GM12878 (cell line): ENCODE results near the gene DDRGK1. TPM values are rescaled to one million over a fixed set of nuclear protein-coding genes. Genes with fewer than 3 reads are reported as not detected.

Source experiments
- ATAC-seq: fragments of 200-7000 bp; cut with Tn5 transposase; 3 replicates; pipeline ENCODE4 v1.9.1; 2020; ENCODE audit warnings: mild to moderate bottlenecking, moderate library complexity
- BruUV-seq: library from RNA; stranded (reverse); fragments of 400-500 nt; replicated peaks from 2 replicates; lab custom pipeline; 2021; lab: Mats Ljungman, UMichigan
- CTCF ChIA-PET: fragments of 300-600 bp; sonication (Branson Sonifier 250); formaldehyde crosslinking; extraction: SDS; loops from one replicate; lab custom pipeline; 2021; ENCODE audit warnings: inconsistent platforms; lab: Yijun Ruan, JAX
- POLR2A ChIA-PET: fragments of 350-600 bp; formaldehyde crosslinking; extraction: SDS; loops from one replicate; lab custom pipeline; 2021; ENCODE audit warnings: inconsistent platforms; lab: Charles Lee
- RAD21 ChIA-PET: fragments of 300-600 bp; sonication (Branson Sonifier 250); formaldehyde crosslinking; loops from one replicate; lab custom pipeline; 2023; ENCODE audit warnings: antibody characterized with exemption; ENCODE audit not compliant: unreplicated experiment; lab: Charles Lee
- SMC1A ChIA-PET: fragments of 300-600 bp; sonication (Branson Sonifier 250); formaldehyde crosslinking; loops from one replicate; lab custom pipeline; 2023; ENCODE audit not compliant: unreplicated experiment, uncharacterized antibody; lab: Charles Lee
- DNase-seq: peaks from one replicate; pipeline ENCODE4 v3.0.0-alpha.2; 2011; ENCODE audit warnings: low read depth, low spot score
- FAIRE-seq: peaks from 3 replicates; lab custom pipeline; 2011; peaks lifted over from hg19 to GRCh38; lab: Jason Lieb, UNC
- H2AFZ ChIP-seq: 2 replicates; pipeline ENCODE4 v1.6.0; 2011; ENCODE audit warnings: low read depth, low read length, control low read depth; ENCODE audit not compliant: control insufficient read depth
- H3K27ac ChIP-seq: 2 replicates; pipeline ENCODE4 v1.5.1; 2011; ENCODE audit warnings: control low read depth; ENCODE audit not compliant: control insufficient read depth, insufficient read depth
- H3K27me3 ChIP-seq, 2 experiments: replicated peaks in 1 of 2; 2 replicates each; pipeline versions ENCODE4 v1.6.0 to v1.6.1; 2011; ENCODE audit warnings: low read length in 1 of 2; ENCODE audit not compliant: control insufficient read depth in 2 of 2, insufficient read depth in 2 of 2
- H3K36me3 ChIP-seq, 2 experiments: 2 replicates each; pipeline ENCODE4 v1.5.1; 2011; ENCODE audit warnings: low read length in 1 of 2; ENCODE audit not compliant: control insufficient read depth in 2 of 2, insufficient read depth in 2 of 2
- H3K4me1 ChIP-seq: 2 replicates; pipeline ENCODE4 v1.6.1; 2011; ENCODE audit warnings: mild to moderate bottlenecking, low read length, moderate library complexity, mixed read lengths; ENCODE audit not compliant: control insufficient read depth, insufficient read depth
- H3K4me2 ChIP-seq: 2 replicates; pipeline ENCODE4 v1.6.0; 2011; ENCODE audit warnings: control low read depth; ENCODE audit not compliant: control insufficient read depth, insufficient read depth
- H3K4me3 ChIP-seq: fragments of 200-600 bp; sonication (generic); 2 replicates; pipeline ENCODE4 v1.5.1; 2016
- H3K79me2 ChIP-seq: 2 replicates; pipeline ENCODE4 v1.6.0; 2011; ENCODE audit warnings: low read length; ENCODE audit not compliant: control insufficient read depth, insufficient read depth
- H3K9ac ChIP-seq: 2 replicates; pipeline ENCODE4 v1.8.0; 2011; ENCODE audit warnings: low read length, control low read depth, mixed read lengths; ENCODE audit not compliant: control insufficient read depth, insufficient read depth
- H3K9me3 ChIP-seq: replicated peaks from 3 replicates; pipeline ENCODE4 v1.5.1; 2011; ENCODE audit warnings: mild to moderate bottlenecking, low read length; ENCODE audit not compliant: control insufficient read depth, insufficient read depth
- H4K20me1 ChIP-seq: 2 replicates; pipeline ENCODE4 v1.6.0; 2011; ENCODE audit not compliant: control insufficient read depth, insufficient read depth
- CBFB ChIP-seq: IDR thresholded peaks from 2 replicates; pipeline ENCODE4 v1.6.1; 2016; ENCODE audit warnings: antibody characterized with exemption, low read depth
- CBX5 ChIP-seq: sonication (generic); IDR thresholded peaks from 2 replicates; pipeline ENCODE4 v1.6.1; 2016; ENCODE audit warnings: low read depth, moderate library complexity, mild to moderate bottlenecking, inconsistent platforms
- HDAC2 ChIP-seq: fragments of 200-600 bp; sonication (generic); IDR thresholded peaks from 2 replicates; pipeline ENCODE4 v1.6.1; 2017
- MYC ChIP-seq: IDR thresholded peaks from 2 replicates; pipeline ENCODE4 v1.6.1; 2011; ENCODE audit warnings: mild to moderate bottlenecking, low read length, moderate library complexity, inconsistent platforms; ENCODE audit not compliant: insufficient read depth, insufficient replicate concordance, insufficient read length, severe bottlenecking
- NFIC ChIP-seq: IDR thresholded peaks from 2 replicates; pipeline ENCODE4 v1.6.1; 2012; ENCODE audit warnings: low read depth, mild to moderate bottlenecking, inconsistent platforms, low read length, moderate library complexity
- POLR2A ChIP-seq: IDR thresholded peaks from 2 replicates; pipeline ENCODE4 v1.6.1; 2011; ENCODE audit warnings: low read depth, mild to moderate bottlenecking, low read length
- RB1 ChIP-seq: fragments of 450-650 bp; formaldehyde crosslinking; IDR thresholded peaks from 2 replicates; pipeline ENCODE4 v1.6.1; 2017; ENCODE audit warnings: mild to moderate bottlenecking, borderline replicate concordance
- SMAD5 ChIP-seq: IDR thresholded peaks from 2 replicates; pipeline ENCODE4 v1.6.1; 2016; ENCODE audit warnings: antibody characterized with exemption, low read depth
- SUZ12 ChIP-seq: fragments of 200-600 bp; sonication (generic); IDR thresholded peaks from one replicate; pipeline ENCODE4 v1.6.1; 2018; ENCODE audit warnings: antibody characterized with exemption, mild to moderate bottlenecking; ENCODE audit not compliant: unreplicated experiment
- WGBS: methylation state at CpG from one replicate; pipeline ENCODE4 v1.1.6; 2016; ENCODE audit warnings: low lambda C conversion rate; ENCODE audit not compliant: insufficient replicate concordance, insufficient coverage; ENCODE audit errors: missing lambda C conversion rate; 5-methylcytosine and 5-hydroxymethylcytosine counted together
- in situ Hi-C: fragments of 300-500 bp; cut with MboI; formaldehyde crosslinking; loops from 9 replicates; pipeline ENCODE4 v1.14.3; 2018; ENCODE audit warnings: mixed read lengths
- intact Hi-C: fragments of 100-400 bp; cut with micrococcal nuclease; formaldehyde crosslinking; loops from one replicate; pipeline ENCODE4 v1.14.2; 2022; ENCODE audit not compliant: unreplicated experiment
- polyA plus RNA-seq, 11 experiments: library from polyadenylated mRNA; depleted of rRNA in 4 of 11; unstranded in 6 of 11; stranded (reverse) in 5 of 11; fragments of >200 nt; fragmentation: Nextera tagmentation in 4 of 11; fragmentation: Illumina TruSeq in 1 of 11; extraction: Ambion mirVana in 4 of 11; extraction: Trizol in 1 of 11; gene quantifications; 1 replicate in 1 of 11; 2 replicates in 10 of 11; pipeline versions ENCODE4 v1.2.1 to v1.2.3, GENCODE V29; 2011 to 2016; ENCODE audit warnings: inconsistent platforms in 2 of 11, missing spikeins in 2 of 11, low read depth in 1 of 11
- total RNA-seq, 4 experiments: library from RNA; depleted of rRNA in 3 of 4; stranded (reverse); fragments of >200 nt in 3 of 4; fragmentation: Illumina TruSeq in 1 of 4; extraction: Trizol in 1 of 4; gene quantifications; 2 replicates each; pipeline versions ENCODE4 v1.2.1 to v1.2.3, GENCODE V29; 2013 to 2021
- TF ChIP-seq, protein P1 (sequence below): fragments of 450-650 bp; IDR thresholded peaks from 2 replicates; pipeline ENCODE4 v1.6.1; 2017; ENCODE audit warnings: borderline replicate concordance

DDRGK1 gene
- total and polyA plus RNA-seq, 10 of the 15 experiments (the other 5 are each of a cell fraction or from before 2014, with no cell fraction given): 4.0 to 55.2 (median 39.7) TPM

- TF ChIP-seq MYC: no peak
These were observed 21.6 kb upstream of the DDRGK1 start (continued) for GRCh38 chr20:3226093-3226492.

DNA sequence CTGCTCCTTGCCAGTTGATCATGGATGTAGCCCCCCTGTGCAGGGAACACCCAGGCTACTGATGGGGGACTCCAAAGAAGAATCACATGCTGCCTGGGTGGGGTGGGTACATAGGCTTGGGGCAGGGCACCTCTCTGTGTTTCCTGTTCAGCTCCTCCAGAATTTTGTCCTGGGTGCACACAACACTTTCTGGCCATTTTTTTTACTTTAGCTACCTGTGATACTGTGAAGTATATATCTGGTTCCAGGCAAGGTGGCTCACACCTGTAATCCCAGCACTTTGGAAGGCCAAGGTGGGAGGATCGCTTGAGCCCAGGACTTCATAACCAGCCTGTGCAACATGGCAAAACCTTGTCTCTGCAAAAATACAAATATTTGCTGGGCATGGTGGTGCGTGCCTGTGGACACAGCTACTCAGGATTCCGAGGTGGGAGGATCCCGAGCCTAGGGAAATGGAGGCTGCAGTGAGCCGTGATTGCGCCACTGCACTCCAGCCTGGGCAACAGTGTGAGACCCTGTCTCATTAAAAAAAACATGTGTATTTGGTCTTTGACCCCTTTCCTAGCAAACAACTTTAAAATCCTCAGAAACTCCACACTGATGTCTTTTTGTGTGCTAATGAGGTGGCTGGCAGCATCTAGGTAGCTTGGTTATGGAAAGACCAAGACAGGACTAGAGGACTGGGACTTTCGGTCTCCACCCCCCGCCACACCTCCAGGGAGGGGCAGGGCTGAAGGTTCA is 20.4 kb upstream of the DDRGK1 start:
- TF ChIP-seq NFIC (no peak), RB1 (no peak), SMAD5 (no peak), SUZ12 (no peak), HDAC2 (no peak), POLR2A (no peak), CBFB (no peak), CBX5 (no peak)
- TF ChIP-seq, protein P1, sequence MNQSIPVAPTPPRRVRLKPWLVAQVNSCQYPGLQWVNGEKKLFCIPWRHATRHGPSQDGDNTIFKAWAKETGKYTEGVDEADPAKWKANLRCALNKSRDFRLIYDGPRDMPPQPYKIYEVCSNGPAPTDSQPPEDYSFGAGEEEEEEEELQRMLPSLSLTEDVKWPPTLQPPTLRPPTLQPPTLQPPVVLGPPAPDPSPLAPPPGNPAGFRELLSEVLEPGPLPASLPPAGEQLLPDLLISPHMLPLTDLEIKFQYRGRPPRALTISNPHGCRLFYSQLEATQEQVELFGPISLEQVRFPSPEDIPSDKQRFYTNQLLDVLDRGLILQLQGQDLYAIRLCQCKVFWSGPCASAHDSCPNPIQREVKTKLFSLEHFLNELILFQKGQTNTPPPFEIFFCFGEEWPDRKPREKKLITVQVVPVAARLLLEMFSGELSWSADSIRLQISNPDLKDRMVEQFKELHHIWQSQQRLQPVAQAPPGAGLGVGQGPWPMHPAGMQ: no peak
- Histone ChIP-seq H3K4me1 (peaks cover 13% of the 10 kb centered on the region), H4K20me1 (no peaks in the 10 kb centered on the region), H3K4me2 (no peak overlapping the region), H3K27ac (no peak overlapping the region), H3K27me3 (no peaks in the 10 kb centered on the region), H3K36me3 (peaks cover 0 to 10% of the 10 kb centered on the region in 2 experiments; a peak in 2 of 4 replicates), H3K79me2 (no peaks in the 10 kb centered on the region), H3K9ac (no peak overlapping the region), H3K4me3 (no peak overlapping the region), H2AFZ (no peak overlapping the region), H3K9me3 (no peaks in the 10 kb centered on the region)
- BruUV-seq: no TSS peak
- in situ Hi-C loops (no loop called here), intact Hi-C loops (no loop called here)
- no peak for DNase-seq
- ChIA-PET CTCF (no interaction called here), POLR2A (no interaction called here), RAD21 (no interaction called here), SMC1A (no interaction called here)
- no peak for ATAC-seq
- FAIRE-seq: no peak
- 89% methylated on average over 8 of the region's 8 CpGs for WGBS
